ENCODE data around the gene DSEL. TPM values are rescaled to one million over a fixed set of nuclear protein-coding genes. Genes with fewer than 3 reads are reported as not detected.

Gene DSEL
- total and polyA plus RNA-seq, 2 of the 8 experiments (the other 6 are each of a cell fraction or from before 2014, with no cell fraction given): 3.0 to 22.8 TPM

- Histone ChIP-seq H3K4me3 (ENCODE audit: extremely low read depth in 1 of 4, insufficient read depth in 2 of 4, low read depth in 3 of 4, low read length in 4 of 4) (no peak overlapping the region), H2BK5ac (ENCODE audit: low read depth, low read length) (no peak overlapping the region), H4K5ac (ENCODE audit: insufficient read length, low read depth, low read length) (no peak overlapping the region), H3K18ac (ENCODE audit: extremely low read depth, low read length) (no peak overlapping the region), H3K36me3 (ENCODE audit: control insufficient read depth in 2 of 4, insufficient read depth in 4 of 4, low read length in 3 of 4) (no peaks in the 10 kb centered on the region), H3K23ac (ENCODE audit: insufficient read length) (no peak overlapping the region), H3K14ac (ENCODE audit: insufficient read length) (no peak overlapping the region), H3K23me2 (ENCODE audit: low read depth, low read length) (no peaks in the 10 kb centered on the region), H3K4me1 (replicated peaks in 1 of 4; ENCODE audit: control insufficient read depth in 3 of 4, insufficient read depth in 4 of 4, low read length in 3 of 4) (no peaks in the 10 kb centered on the region), H2AFZ (ENCODE audit: low read length) (no peak overlapping the region), H3K4ac (replicated peaks; ENCODE audit: insufficient read length, low read depth, low read length) (no peak overlapping the region), H3K79me1 (ENCODE audit: low read depth, low read length) (no peaks in the 10 kb centered on the region), H4K20me1 (replicated peaks in 1 of 2; ENCODE audit: control insufficient read depth in 1 of 2, insufficient read depth in 2 of 2, low read length in 2 of 2) (peaks cover 0 to 1% of the 10 kb centered on the region in 2 experiments), H3K79me2 (ENCODE audit: control insufficient read depth in 1 of 2, insufficient read depth in 2 of 2, low read length in 2 of 2) (no peaks in the 10 kb centered on the region), H2BK12ac (ENCODE audit: low read depth, low read length) (no peak overlapping the region), H3K9me3 (ENCODE audit: insufficient read depth in 2 of 2, low read depth in 1 of 2, low read length in 1 of 2) (no peaks in the 10 kb centered on the region), H4K91ac (replicated peaks; ENCODE audit: insufficient read length, low read length) (no peak overlapping the region), H2BK15ac (ENCODE audit: low read length) (no peak overlapping the region), H3K9ac (replicated peaks in 1 of 4; ENCODE audit: extremely low read depth in 1 of 4, low read depth in 3 of 4, low read length in 3 of 4) (no peak overlapping the region), H3K27ac (ENCODE audit: low read depth, low read length) (no peak overlapping the region), H3K27me3 (replicated peaks in 1 of 4; ENCODE audit: control insufficient read depth in 3 of 4, extremely low read depth in 1 of 4, insufficient read depth in 3 of 4, low read length in 3 of 4) (no peaks in the 10 kb centered on the region; a peak in 1 of 7 replicates), H2AK5ac (ENCODE audit: low read depth, low read length) (no peak overlapping the region), H4K8ac (ENCODE audit: extremely low read depth, insufficient read depth, low read length) (no peak overlapping the region), H2BK20ac (ENCODE audit: low read length) (no peak overlapping the region), H2BK120ac (replicated peaks; ENCODE audit: low read depth, low read length) (no peak overlapping the region), H3K4me2 (ENCODE audit: insufficient read depth in 1 of 2, low read depth in 2 of 2, low read length in 2 of 2) (no peak overlapping the region), H3K56ac (replicated peaks; ENCODE audit: insufficient read length, low read depth, low read length) (no peak overlapping the region)
- no peak for FAIRE-seq
- DNase-seq (ENCODE audit: low read depth in 1 of 2, low spot score in 2 of 2): no peak
- TF ChIP-seq SAP30 (IDR thresholded peaks at IDR 0.05; ENCODE audit: insufficient read depth, insufficient replicate concordance, low read length): no peak
- no peak for TF ChIP-seq TAF7 (optimal IDR thresholded peaks at IDR 0.05; ENCODE audit: borderline replicate concordance, low read depth, low read length)
- TF ChIP-seq, protein P1, sequence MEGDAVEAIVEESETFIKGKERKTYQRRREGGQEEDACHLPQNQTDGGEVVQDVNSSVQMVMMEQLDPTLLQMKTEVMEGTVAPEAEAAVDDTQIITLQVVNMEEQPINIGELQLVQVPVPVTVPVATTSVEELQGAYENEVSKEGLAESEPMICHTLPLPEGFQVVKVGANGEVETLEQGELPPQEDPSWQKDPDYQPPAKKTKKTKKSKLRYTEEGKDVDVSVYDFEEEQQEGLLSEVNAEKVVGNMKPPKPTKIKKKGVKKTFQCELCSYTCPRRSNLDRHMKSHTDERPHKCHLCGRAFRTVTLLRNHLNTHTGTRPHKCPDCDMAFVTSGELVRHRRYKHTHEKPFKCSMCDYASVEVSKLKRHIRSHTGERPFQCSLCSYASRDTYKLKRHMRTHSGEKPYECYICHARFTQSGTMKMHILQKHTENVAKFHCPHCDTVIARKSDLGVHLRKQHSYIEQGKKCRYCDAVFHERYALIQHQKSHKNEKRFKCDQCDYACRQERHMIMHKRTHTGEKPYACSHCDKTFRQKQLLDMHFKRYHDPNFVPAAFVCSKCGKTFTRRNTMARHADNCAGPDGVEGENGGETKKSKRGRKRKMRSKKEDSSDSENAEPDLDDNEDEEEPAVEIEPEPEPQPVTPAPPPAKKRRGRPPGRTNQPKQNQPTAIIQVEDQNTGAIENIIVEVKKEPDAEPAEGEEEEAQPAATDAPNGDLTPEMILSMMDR (IDR thresholded peaks at IDR 0.05; ENCODE audit: control extremely low read depth in 1 of 3, insufficient read depth in 1 of 3, low read depth in 1 of 3, low read length in 3 of 3): no peak
- no peak for TF ChIP-seq E2F6 (IDR thresholded peaks at IDR 0.05)
- TF ChIP-seq YY1 (IDR thresholded peaks at IDR 0.05; ENCODE audit: low read depth, low read length): no peak
- TF ChIP-seq BCL11A (IDR thresholded peaks at IDR 0.05; ENCODE audit: low read depth in 2 of 2, low read length in 2 of 2): no peak
- no peak for TF ChIP-seq TBP (IDR thresholded peaks at IDR 0.05; ENCODE audit: low read depth, low read length)
- whole genome bisulfite sequencing, 2 experiments (ENCODE audit: extremely low coverage in 1 of 2, insufficient coverage in 1 of 2, insufficient read length in 1 of 2, insufficient replicate concordance in 2 of 2, low coverage in 1 of 2, low lambda C conversion rate in 2 of 2, missing lambda C conversion rate in 1 of 2): 85% methylated on average over 1 of the region's 1 CpG; no CpG with 5 or more reads in 1 of the 2 experiments
- ChIA-PET POLR2A (ENCODE audit: partially characterized antibody) (no interaction called here), CTCF (ENCODE audit: partially characterized antibody) (interaction anchor here (0.8 to 2.1 kb wide), 6 partner anchors 10 to 251 kb away, joined by 3 to 5 read pairs (median 4); partner anchors contain the start of gene DSEL)
Observed at GRCh38 chr18:67464499-67464898, 52.0 kb downstream of the DSEL start.

Measured in H1 (cell line).